GM19193 (cell line): ENCODE results near the gene SYT11.

ENCODE experiments used
- POLR2A ChIP-seq: IDR thresholded peaks from 4 replicates; pipeline ENCODE4 v1.6.1; 2011; ENCODE audit not compliant: insufficient read depth, insufficient read length; ENCODE audit errors: extremely low read depth

SYT11 gene

GRCh38 chr1:155859234-155859829 lies at the start of gene SYT11:
SYT11 (plus strand) TSS chr1:155859567; CDS start chr1:155859762, 195 bp downstream.
- peak; percentile 57 for TF ChIP-seq POLR2A

GRCh38 chr1:155812878-155813277 lies 46.5 kb upstream of the SYT11 start:
- no peak for TF ChIP-seq POLR2A

GRCh38 chr1:155813672-155814071 lies 45.7 kb upstream of the SYT11 start:
- TF ChIP-seq POLR2A, result no peak

GRCh38 chr1:155816351-155816750 lies 43.0 kb upstream of the SYT11 start:
- no peak for TF ChIP-seq POLR2A

- no peak for TF ChIP-seq POLR2A
Observed at GRCh38 chr1:155827450-155827849, 31.9 kb upstream of the SYT11 start.

GRCh38 chr1:155831279-155831976 lies 27.9 kb upstream of the SYT11 start:
- TF ChIP-seq POLR2A, result no peak

- no peak for TF ChIP-seq POLR2A
Observed at GRCh38 chr1:155833665-155834295, 25.6 kb upstream of the SYT11 start.

GRCh38 chr1:155834296-155834926 lies 25.0 kb upstream of the SYT11 start:
- TF ChIP-seq POLR2A, result no peak

GRCh38 chr1:155835548-155835947 lies 23.8 kb upstream of the SYT11 start:
- no peak for TF ChIP-seq POLR2A

- TF ChIP-seq POLR2A, result no peak
Observed at GRCh38 chr1:155840386-155840785, 19.0 kb upstream of the SYT11 start.

GRCh38 chr1:155844860-155845421 lies 14.4 kb upstream of the SYT11 start:
- TF ChIP-seq POLR2A, result no peak

GRCh38 chr1:155847823-155848529 lies 11.4 kb upstream of the SYT11 start:
- TF ChIP-seq POLR2A, result no peak

- no peak for TF ChIP-seq POLR2A
Observed at GRCh38 chr1:155850345-155850744, 9.0 kb upstream of the SYT11 start.

GRCh38 chr1:155856257-155856974 lies 3.0 kb upstream of the SYT11 start:
- no peak for TF ChIP-seq POLR2A

GRCh38 chr1:155856975-155857930 lies 2.1 kb upstream of the SYT11 start, which contains the start of gene GON4L:
GON4L (minus strand) TSS chr1:155857214; CDS start chr1:155853780, 3,434 bp downstream.
- peak; percentile 91 for TF ChIP-seq POLR2A
